Keratinocyte (primary cell): ENCODE measurements around the gene LIPT2. TPM values are rescaled to one million over a fixed set of nuclear protein-coding genes. Genes with fewer than 3 reads are reported as not detected.

Source experiments
- DNase-seq: peaks from one replicate; pipeline ENCODE4 v3.0.0-alpha.2; 2011; ENCODE audit warnings: low read depth, missing footprints, low spot score
- FAIRE-seq: peaks from 2 replicates; lab custom pipeline; 2011; peaks lifted over from hg19 to GRCh38; lab: Jason Lieb, UNC
- H2AFZ ChIP-seq: 2 replicates; pipeline ENCODE4 v1.6.0; 2012; ENCODE audit warnings: low read length, control low read depth, inconsistent platforms; ENCODE audit not compliant: control insufficient read depth
- H3K27ac ChIP-seq: 2 replicates; pipeline ENCODE4 v1.5.1; 2011; ENCODE audit warnings: low read length; ENCODE audit not compliant: control insufficient read depth, insufficient read depth
- H3K27me3 ChIP-seq: 3 replicates; pipeline ENCODE4 v1.6.0; 2011; ENCODE audit warnings: low read length; ENCODE audit not compliant: control insufficient read depth, insufficient read depth; ENCODE audit errors: extremely low read depth
- H3K36me3 ChIP-seq, 2 experiments: 2 replicates in 1 of 2; 3 replicates in 1 of 2; pipeline ENCODE4 v1.5.1; 2011; ENCODE audit warnings: low read length in 2 of 2, mild to moderate bottlenecking in 1 of 2; ENCODE audit not compliant: control insufficient read depth in 2 of 2, insufficient read depth in 2 of 2; ENCODE audit errors: extremely low read depth in 1 of 2
- H3K4me1 ChIP-seq: 3 replicates; pipeline ENCODE4 v1.5.1; 2011; ENCODE audit warnings: low read length; ENCODE audit not compliant: control insufficient read depth, insufficient read depth; ENCODE audit errors: extremely low read depth
- H3K4me2 ChIP-seq: 3 replicates; pipeline ENCODE4 v1.6.0; 2011; ENCODE audit warnings: low read depth, low read length; ENCODE audit not compliant: control insufficient read depth, insufficient read depth; ENCODE audit errors: extremely low read depth
- H3K4me3 ChIP-seq, 3 experiments: fragments of 200-600 bp in 1 of 3; sonication (generic) in 1 of 3; 2 replicates in 2 of 3; 3 replicates in 1 of 3; pipeline ENCODE4 v1.5.1; 2011 to 2016; ENCODE audit warnings: low read length in 3 of 3, mild to moderate bottlenecking in 3 of 3, control low read depth in 2 of 3, inconsistent platforms in 1 of 3, low read depth in 1 of 3, mixed read lengths in 1 of 3, mixed run types in 1 of 3, moderate library complexity in 1 of 3; ENCODE audit not compliant: control insufficient read depth in 2 of 3, insufficient read depth in 2 of 3; ENCODE audit errors: extremely low read depth in 1 of 3
- H3K79me2 ChIP-seq: 2 replicates; pipeline ENCODE4 v1.6.0; 2012; ENCODE audit warnings: low read length; ENCODE audit not compliant: control insufficient read depth, insufficient read depth
- H3K9ac ChIP-seq: 3 replicates; pipeline ENCODE4 v1.6.0; 2011; ENCODE audit warnings: low read length; ENCODE audit not compliant: control insufficient read depth, insufficient read depth; ENCODE audit errors: extremely low read depth
- H3K9me1 ChIP-seq: 3 replicates; pipeline ENCODE4 v1.6.0; 2011; ENCODE audit warnings: low read length; ENCODE audit not compliant: control insufficient read depth, insufficient read depth; ENCODE audit errors: extremely low read depth
- H3K9me3 ChIP-seq: 2 replicates; pipeline ENCODE4 v1.5.1; 2012; ENCODE audit warnings: low read depth, low read length; ENCODE audit not compliant: control insufficient read depth
- H4K20me1 ChIP-seq: 3 replicates; pipeline ENCODE4 v1.6.0; 2011; ENCODE audit warnings: low read length; ENCODE audit not compliant: control insufficient read depth, insufficient read depth; ENCODE audit errors: extremely low read depth
- EZH2 ChIP-seq: IDR thresholded peaks from one replicate; pipeline ENCODE4 v1.6.1; 2012; ENCODE audit warnings: inconsistent platforms, mild to moderate bottlenecking, low read length, moderate library complexity
- dilution Hi-C: fragments of 300-500 bp; cut with MboI; formaldehyde crosslinking; loops from one replicate; pipeline ENCODE4 v1.7.0; 2020; ENCODE audit warnings: low sequenced_read_pairs; ENCODE audit not compliant: extremely low pct_ligation_motif_present
- polyA plus RNA-seq, 5 experiments: library from polyadenylated mRNA; depleted of rRNA in 3 of 5; stranded (reverse) in 3 of 5; stranded (forward) in 1 of 5; unstranded in 1 of 5; fragments of >200 nt; gene quantifications; 1 replicate in 1 of 5; 2 replicates in 3 of 5; 3 replicates in 1 of 5; pipeline versions ENCODE4 v1.2.1 to v1.2.3, GENCODE V29; 2011 to 2012; ENCODE audit warnings: missing spikeins in 2 of 5, low read depth in 1 of 5, low replicate concordance in 1 of 5
- TF ChIP-seq, protein P1 (sequence below), 3 experiments: IDR thresholded peaks in 1 of 3; conservative IDR thresholded peaks in 1 of 3; optimal IDR thresholded peaks in 1 of 3; 2 replicates in 2 of 3; 3 replicates in 1 of 3; pipeline versions ENCODE3 to v1.5.1; 2011; ENCODE audit warnings: low read length in 3 of 3, mild to moderate bottlenecking in 3 of 3, moderate library complexity in 2 of 3, control low read depth in 1 of 3, inconsistent platforms in 1 of 3; ENCODE audit not compliant: insufficient read depth in 2 of 3; ENCODE audit errors: extremely low read depth in 1 of 3

The LIPT2 gene
- polyA plus RNA-seq, 1 donor (not counting 4 experiments of a cell fraction or from before 2014, with no cell fraction given), result 2.3 TPM

DNA sequence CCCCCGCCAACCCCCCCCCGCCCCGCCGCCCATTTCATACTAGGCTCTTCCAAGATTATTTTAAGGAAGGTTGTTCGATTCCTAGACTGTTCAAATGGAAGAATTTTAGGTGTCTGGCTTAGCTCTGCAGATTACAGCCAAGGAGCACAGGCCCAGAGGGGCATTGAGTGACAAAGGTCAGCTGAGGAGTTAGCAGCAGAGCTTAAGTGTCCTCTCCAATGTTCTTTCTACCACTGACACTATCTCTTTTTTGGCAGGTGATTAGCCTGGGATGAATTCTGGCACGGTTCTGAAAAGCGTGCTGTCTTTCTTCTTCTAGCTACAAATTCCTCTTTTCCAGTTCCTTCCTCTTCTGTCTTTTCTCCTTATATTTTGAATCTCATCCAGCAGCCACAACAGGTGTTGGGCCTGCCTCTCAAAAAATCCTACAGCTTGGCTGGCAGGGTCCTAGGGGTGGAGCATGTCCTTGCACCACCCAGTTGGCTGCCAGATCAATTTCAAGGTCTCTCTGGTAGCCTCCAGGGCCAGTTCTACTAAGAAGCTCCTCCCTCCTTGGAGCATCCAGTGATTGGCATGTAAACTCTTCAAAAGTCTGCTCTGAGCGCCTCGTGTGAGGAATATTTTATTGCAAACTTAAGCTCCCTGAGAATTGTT lies 49.2 kb downstream of the LIPT2 start:
- dilution Hi-C loops, result loop anchor here (25.0 kb wide), 1 partner anchor 182 kb away; no protein-coding TSS in a partner anchor
- no peaks in the 10 kb centered on the region for H3K9me3 ChIP-seq
- H3K9me1 ChIP-seq, result no peaks in the 10 kb centered on the region
- H4K20me1 ChIP-seq, result no peaks in the 10 kb centered on the region
- no peak overlapping the region for H2AFZ ChIP-seq
- H3K27me3 ChIP-seq, result no peaks in the 10 kb centered on the region
- H3K9ac ChIP-seq, result no peak overlapping the region
- H3K4me3 ChIP-seq, result no peak overlapping the region
- TF ChIP-seq, protein P1, sequence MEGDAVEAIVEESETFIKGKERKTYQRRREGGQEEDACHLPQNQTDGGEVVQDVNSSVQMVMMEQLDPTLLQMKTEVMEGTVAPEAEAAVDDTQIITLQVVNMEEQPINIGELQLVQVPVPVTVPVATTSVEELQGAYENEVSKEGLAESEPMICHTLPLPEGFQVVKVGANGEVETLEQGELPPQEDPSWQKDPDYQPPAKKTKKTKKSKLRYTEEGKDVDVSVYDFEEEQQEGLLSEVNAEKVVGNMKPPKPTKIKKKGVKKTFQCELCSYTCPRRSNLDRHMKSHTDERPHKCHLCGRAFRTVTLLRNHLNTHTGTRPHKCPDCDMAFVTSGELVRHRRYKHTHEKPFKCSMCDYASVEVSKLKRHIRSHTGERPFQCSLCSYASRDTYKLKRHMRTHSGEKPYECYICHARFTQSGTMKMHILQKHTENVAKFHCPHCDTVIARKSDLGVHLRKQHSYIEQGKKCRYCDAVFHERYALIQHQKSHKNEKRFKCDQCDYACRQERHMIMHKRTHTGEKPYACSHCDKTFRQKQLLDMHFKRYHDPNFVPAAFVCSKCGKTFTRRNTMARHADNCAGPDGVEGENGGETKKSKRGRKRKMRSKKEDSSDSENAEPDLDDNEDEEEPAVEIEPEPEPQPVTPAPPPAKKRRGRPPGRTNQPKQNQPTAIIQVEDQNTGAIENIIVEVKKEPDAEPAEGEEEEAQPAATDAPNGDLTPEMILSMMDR (optimal IDR thresholded peaks at IDR 0.05 in 1 of 3, IDR thresholded peaks at IDR 0.05 in 1 of 3, conservative IDR thresholded peaks at IDR 0.05 in 1 of 3; ENCODE audit: extremely low read depth in 1 of 3, insufficient read depth in 2 of 3, low read length in 3 of 3), result no peak
- no peak for TF ChIP-seq EZH2
- FAIRE-seq (no peak), DNase-seq (no peak)
- peaks cover 3% of the 10 kb centered on the region for H3K4me1 ChIP-seq
- H3K27ac ChIP-seq, result no peak overlapping the region
- no peaks in the 10 kb centered on the region for H3K36me3 ChIP-seq
- no peaks in the 10 kb centered on the region for H3K79me2 ChIP-seq
- no peak overlapping the region for H3K4me2 ChIP-seq

DNA sequence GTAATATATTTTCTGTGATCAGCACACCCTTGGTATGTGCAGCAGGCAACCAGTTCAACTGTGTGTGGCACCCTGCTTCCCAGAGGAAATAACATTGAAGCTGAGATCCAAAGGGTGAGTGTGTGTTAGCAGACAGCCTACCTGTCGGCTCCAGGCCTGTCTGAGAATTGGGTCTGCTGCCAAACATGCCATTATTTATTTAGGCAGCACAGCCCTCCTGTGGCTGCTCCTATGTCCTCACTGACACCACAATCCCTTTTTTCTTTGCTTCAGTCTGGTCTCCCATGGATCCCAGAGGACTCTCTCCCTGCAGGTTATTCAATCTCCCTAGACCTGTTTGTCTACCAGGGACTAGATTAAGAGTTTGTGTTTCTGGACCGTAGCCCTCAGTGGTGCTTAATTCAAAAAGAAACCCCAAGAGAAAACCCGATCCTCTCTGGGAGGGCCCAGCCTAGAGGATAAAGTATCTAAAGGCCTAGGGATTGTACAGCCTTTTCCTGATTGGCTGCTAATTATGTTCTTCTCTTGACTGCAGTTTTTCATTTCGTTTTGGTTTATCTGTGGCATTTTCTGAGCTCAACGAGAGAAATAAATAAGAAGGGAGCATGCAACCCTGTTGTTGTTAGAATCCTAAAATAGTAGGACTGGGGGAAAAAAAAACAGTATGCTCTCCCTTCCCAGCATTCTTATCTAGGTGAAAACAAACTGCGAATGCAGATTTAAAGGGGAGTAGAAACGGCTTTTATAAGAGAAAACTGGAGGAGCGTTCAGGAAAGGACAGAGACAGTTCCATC lies 50.3 kb downstream of the LIPT2 start:
- Histone ChIP-seq H3K9ac (no peak overlapping the region), H3K27ac (no peak overlapping the region), H3K36me3 (no peaks in the 10 kb centered on the region), H3K27me3 (no peaks in the 10 kb centered on the region), H3K4me2 (no peak overlapping the region), H3K4me1 (peaks cover 3% of the 10 kb centered on the region), H3K9me3 (no peaks in the 10 kb centered on the region), H3K4me3 (no peak overlapping the region), H2AFZ (no peak overlapping the region), H3K9me1 (no peaks in the 10 kb centered on the region), H3K79me2 (no peaks in the 10 kb centered on the region), H4K20me1 (no peaks in the 10 kb centered on the region)
- DNase-seq (no peak), FAIRE-seq (peak; percentile 41)
- TF ChIP-seq, protein P1 (optimal IDR thresholded peaks at IDR 0.05 in 1 of 3, IDR thresholded peaks at IDR 0.05 in 1 of 3, conservative IDR thresholded peaks at IDR 0.05 in 1 of 3; ENCODE audit: extremely low read depth in 1 of 3, insufficient read depth in 2 of 3, low read length in 3 of 3), result peak; percentile 50 to 84 (median 60)
- TF ChIP-seq EZH2, result no peak
- dilution Hi-C loops, result loop anchor here (25.0 kb wide), 1 partner anchor 181 kb away; no protein-coding TSS in a partner anchor
